Thoracic aorta (tissue), 2 donors: ENCODE measurements around the gene OPN1SW. TPM values are rescaled to one million over a fixed set of nuclear protein-coding genes. Genes with fewer than 3 reads are reported as not detected.

Experiments
- ATAC-seq: fragments of 150-250 bp; one replicate; pipeline ENCODE4 v1.8.0; 2017; ENCODE audit warnings: low read depth; ENCODE audit not compliant: insufficient number of reproducible peaks, low FRiP score
- DNase-seq: peaks from one replicate; pipeline ENCODE4 v3.0.0-alpha.2; 2020; ENCODE audit warnings: low spot score
- H3K27ac ChIP-seq, 2 donors: fragments of 200-600 bp; sonication (generic); 1 replicate in 1 of 2; 2 replicates in 1 of 2; pipeline ENCODE4 v1.5.1; 2016; ENCODE audit warnings: mild to moderate bottlenecking in 2 of 2, moderate library complexity in 2 of 2
- H3K27me3 ChIP-seq: fragments of 200-600 bp; sonication (generic); replicated peaks from 2 replicates; pipeline ENCODE4 v1.6.0; 2016; ENCODE audit warnings: mild to moderate bottlenecking; ENCODE audit not compliant: insufficient read depth
- H3K36me3 ChIP-seq: fragments of 200-600 bp; sonication (generic); one replicate; pipeline ENCODE4 v1.5.1; 2016
- H3K4me1 ChIP-seq, 2 donors: fragments of 200-600 bp; sonication (generic); 1 replicate in 1 of 2; 2 replicates in 1 of 2; pipeline versions ENCODE4 v1.5.1 to v1.6.0; 2016; ENCODE audit warnings: low read depth in 2 of 2, mild to moderate bottlenecking in 1 of 2; ENCODE audit not compliant: control insufficient read depth in 1 of 2
- H3K4me3 ChIP-seq: fragments of 200-600 bp; sonication (generic); 2 replicates; pipeline ENCODE4 v1.5.1; 2016; ENCODE audit warnings: mild to moderate bottlenecking
- H3K9me3 ChIP-seq: fragments of 200-600 bp; sonication (generic); 2 replicates; pipeline ENCODE4 v1.5.1; 2016
- CTCF ChIP-seq: fragments of 200-600 bp; sonication (generic); IDR thresholded peaks from one replicate; pipeline ENCODE4 v1.5.1; 2019; ENCODE audit warnings: antibody characterized with exemption
- total RNA-seq, 2 donors: library from RNA; depleted of rRNA; stranded (reverse); fragments of >200 nt; gene quantifications; one replicate each; pipeline versions ENCODE4 v1.1.0 to v1.2.3, GENCODE V29; 2016

Gene OPN1SW
- total RNA-seq, 2 donors from 2014 or later, result not detected

DNA sequence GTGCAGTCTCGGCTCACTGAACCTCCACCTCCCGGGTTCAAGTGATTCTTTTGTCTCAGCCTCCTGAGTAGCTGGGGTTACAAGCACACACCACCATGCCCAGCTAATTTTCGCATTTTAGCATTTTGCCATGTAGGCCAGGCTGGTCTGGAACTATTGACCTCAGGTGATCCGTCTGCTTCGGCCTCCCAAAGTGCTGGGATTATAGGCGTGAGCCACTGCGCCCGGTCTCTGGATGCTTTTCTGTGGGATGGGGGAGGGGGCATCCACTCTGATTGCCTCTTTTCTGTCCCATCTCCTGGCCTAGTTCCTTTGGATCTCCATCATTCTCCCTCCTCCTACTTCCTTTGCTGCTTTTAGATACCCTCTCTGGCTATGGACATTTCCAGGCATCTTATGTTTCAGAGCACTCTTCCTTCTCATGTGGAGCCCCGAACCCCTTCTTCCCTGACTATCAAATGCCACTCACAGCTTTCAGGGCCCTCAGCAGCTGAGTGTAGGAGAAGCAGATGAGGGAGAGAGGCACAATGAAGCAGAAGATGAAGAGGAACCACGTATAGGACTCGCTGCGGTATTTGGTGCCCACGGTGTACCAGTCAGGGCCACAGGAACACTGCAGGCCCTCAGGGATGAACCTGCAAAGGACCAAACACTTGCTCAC lies 1.4 kb downstream of the OPN1SW start:
- H3K27me3 ChIP-seq, result no peaks in the 10 kb centered on the region
- peaks cover 21% of the 10 kb centered on the region for H3K36me3 ChIP-seq
- H3K4me1 ChIP-seq, result no peaks in the 10 kb centered on the region
- no peak overlapping the region for H3K27ac ChIP-seq
- TF ChIP-seq CTCF, result no peak
- H3K4me3 ChIP-seq, result no peak overlapping the region
- DNase-seq (no peak), ATAC-seq (no peak)
- no peaks in the 10 kb centered on the region for H3K9me3 ChIP-seq

- ATAC-seq (no peak), DNase-seq (no peak)
- Histone ChIP-seq H3K4me3 (no peak overlapping the region), H3K9me3 (no peaks in the 10 kb centered on the region), H3K27me3 (no peaks in the 10 kb centered on the region), H3K4me1 (no peaks in the 10 kb centered on the region), H3K36me3 (peaks cover 24% of the 10 kb centered on the region), H3K27ac (no peak overlapping the region)
- TF ChIP-seq CTCF, result no peak
Measured at GRCh38 chr7:128773604-128774003, 2.0 kb downstream of the OPN1SW start.

DNA sequence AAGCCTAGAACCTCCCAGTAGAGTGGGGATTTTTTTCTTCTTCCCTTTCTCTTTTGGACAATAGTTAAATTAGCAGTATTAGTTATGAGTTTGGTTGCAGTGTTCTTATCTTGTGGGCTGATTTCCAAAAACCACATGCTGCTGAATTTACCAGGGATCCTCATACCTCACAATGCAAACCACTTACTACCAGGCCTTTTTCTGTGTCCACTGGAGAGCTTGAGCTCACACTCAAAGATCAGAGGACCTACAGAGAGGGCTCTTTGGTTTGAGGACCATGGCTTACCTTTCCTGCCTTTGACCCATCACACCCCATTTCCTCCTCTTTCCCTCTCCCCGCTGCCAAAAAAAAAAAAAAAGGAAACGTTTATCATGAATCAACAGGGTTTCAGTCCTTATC lies 5.4 kb downstream of the OPN1SW start:
- DNase-seq, result no peak
- no peaks in the 10 kb centered on the region for H3K9me3 ChIP-seq
- no peak for ATAC-seq
- H3K4me3 ChIP-seq, result no peak overlapping the region
- H3K27ac ChIP-seq, result no peak overlapping the region
- no peak for TF ChIP-seq CTCF
- H3K36me3 ChIP-seq, result peaks cover 39% of the 10 kb centered on the region
- no peaks in the 10 kb centered on the region for H3K27me3 ChIP-seq
- H3K4me1 ChIP-seq, result peaks cover 8 to 11% of the 10 kb centered on the region in 2 donors

GRCh38 chr7:128767475-128768110 lies 8.0 kb downstream of the OPN1SW start:
- TF ChIP-seq CTCF, result no peak
- ATAC-seq (peak; percentile 59), DNase-seq (no peak)
- peaks cover 33% of the 10 kb centered on the region for H3K36me3 ChIP-seq
- no peaks in the 10 kb centered on the region for H3K27me3 ChIP-seq
- H3K9me3 ChIP-seq, result no peaks in the 10 kb centered on the region
- peaks cover 11% of the 10 kb centered on the region in 2 donors for H3K4me1 ChIP-seq
- H3K4me3 ChIP-seq, result no peak overlapping the region
- peak overlapping the region in 1 of 2 donors; percentile 62 for H3K27ac ChIP-seq

- Histone ChIP-seq H3K27ac (no peak overlapping the region), H3K27me3 (no peaks in the 10 kb centered on the region), H3K9me3 (no peaks in the 10 kb centered on the region), H3K4me1 (peaks cover 11% of the 10 kb centered on the region in 2 donors), H3K36me3 (peaks cover 31% of the 10 kb centered on the region), H3K4me3 (no peak overlapping the region)
- ATAC-seq (no peak), DNase-seq (no peak)
- no peak for TF ChIP-seq CTCF
Measured at GRCh38 chr7:128763541-128763940, 12.1 kb downstream of the OPN1SW start.
